Astrocyte of the cerebellum (primary cell): ENCODE results near the gene IGFN1.

Experiments used
- DNase-seq: peaks from one replicate; pipeline ENCODE4 v3.0.0-alpha.2; 2011; ENCODE audit warnings: low read depth
- H3K4me3 ChIP-seq: 2 replicates; pipeline ENCODE4 v1.5.1; 2011; ENCODE audit warnings: mild to moderate bottlenecking, low read depth, low read length, moderate library complexity
- CTCF ChIP-seq: IDR thresholded peaks from 2 replicates; pipeline ENCODE4 v1.5.1; 2012; ENCODE audit warnings: low read length, low read depth, moderate library complexity, mild to moderate bottlenecking; ENCODE audit errors: missing control alignments
- in situ Hi-C: cut with HindIII; loops from 2 replicates; pipeline ENCODE4 v1.10.0; 2017; ENCODE audit warnings: low sequenced_read_pairs

Gene IGFN1

GRCh38 chr1:201224666-201225370, 34.2 kb downstream of the IGFN1 start:
- no peak overlapping the region for H3K4me3 ChIP-seq
- TF ChIP-seq CTCF, result no peak
- in situ Hi-C loops, result loop anchor here (10.0 kb wide), 2 partner anchors 70 to 80 kb away; partner anchors contain the start of gene TMEM9
- no peak for DNase-seq

GRCh38 chr1:201226178-201226514, 35.5 kb downstream of the IGFN1 start:
- TF ChIP-seq CTCF, result no peak
- no peak overlapping the region for H3K4me3 ChIP-seq
- no peak for DNase-seq
- in situ Hi-C loops, result loop anchor here (10.0 kb wide), 2 partner anchors 71 to 79 kb away; partner anchors contain the start of gene TMEM9

GRCh38 chr1:201226859-201227488, 36.4 kb downstream of the IGFN1 start:
- in situ Hi-C loops, result loop anchor here (10.0 kb wide), 2 partner anchors 72 to 78 kb away; partner anchors contain the start of gene TMEM9

GRCh38 chr1:201228011-201228983, 37.7 kb downstream of the IGFN1 start:
- in situ Hi-C loops, result loop anchor here (10.0 kb wide), 2 partner anchors 73 to 77 kb away; partner anchors contain the start of gene TMEM9
- H3K4me3 ChIP-seq, result no peak overlapping the region

More at GRCh38 chr1:201226859-201227488, 36.4 kb downstream of the IGFN1 start:
- no peak overlapping the region for H3K4me3 ChIP-seq
- DNase-seq, result no peak
- no peak for TF ChIP-seq CTCF

GRCh38 chr1:201229095-201229494, 38.5 kb downstream of the IGFN1 start:
- no peak for DNase-seq
- TF ChIP-seq CTCF, result no peak
- in situ Hi-C loops, result loop anchor here (10.0 kb wide), 2 partner anchors 74 to 76 kb away; partner anchors contain the start of gene TMEM9

More at GRCh38 chr1:201228011-201228983, 37.7 kb downstream of the IGFN1 start:
- no peak for DNase-seq
- TF ChIP-seq CTCF, result no peak

More at GRCh38 chr1:201229095-201229494, 38.5 kb downstream of the IGFN1 start:
- no peak overlapping the region for H3K4me3 ChIP-seq
